ENCODE data around the gene PPIP5K2.
"Not testable (repeated sequence)": the region's sequence is repeated elsewhere in the genome, so short reads cannot be mapped to it uniquely, and the experiment has no call there.

The PPIP5K2 gene

DNA sequence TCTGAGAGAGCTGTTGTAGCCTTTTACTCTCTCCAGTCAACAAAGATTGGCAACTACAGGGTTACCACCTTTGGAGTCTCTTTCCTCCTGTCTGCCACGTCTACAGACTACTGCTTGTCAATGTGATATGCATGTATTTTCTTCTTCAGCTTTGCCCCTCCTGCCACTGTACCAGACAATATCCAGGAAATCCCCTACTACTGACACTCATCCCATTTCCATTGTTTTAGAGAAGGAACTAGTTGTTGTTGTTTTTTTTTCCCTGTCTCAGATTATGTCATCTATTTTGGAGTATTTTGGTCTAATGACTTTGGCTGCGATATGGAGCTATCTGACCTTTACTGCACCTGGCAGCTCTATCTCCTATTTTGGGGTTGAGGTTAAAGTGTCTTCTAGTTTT is 88.4 kb downstream of the PPIP5K2 start:
- no peak for DNase-seq (ENCODE audit: low read depth)

DNA sequence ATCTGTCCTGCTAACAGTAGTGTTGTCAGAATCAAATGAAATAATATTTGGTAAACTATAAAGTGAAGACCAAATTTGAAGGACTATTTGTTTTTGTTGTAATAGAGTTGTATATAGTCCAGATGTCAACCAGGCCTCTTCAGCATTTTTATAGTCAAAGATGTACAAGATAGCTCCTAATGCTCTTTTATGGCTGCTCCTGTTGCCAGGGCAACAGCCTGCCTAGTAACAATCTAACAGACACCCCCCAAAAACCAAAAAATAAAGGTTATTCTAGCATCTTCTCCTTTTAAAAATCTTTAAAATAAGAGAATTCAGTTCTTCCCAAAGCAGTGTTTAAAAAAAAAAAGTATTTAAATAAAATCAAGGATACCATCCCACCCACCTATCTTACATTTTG is 89.0 kb downstream of the PPIP5K2 start:
- no peak for DNase-seq (ENCODE audit: low read depth)

DNA sequence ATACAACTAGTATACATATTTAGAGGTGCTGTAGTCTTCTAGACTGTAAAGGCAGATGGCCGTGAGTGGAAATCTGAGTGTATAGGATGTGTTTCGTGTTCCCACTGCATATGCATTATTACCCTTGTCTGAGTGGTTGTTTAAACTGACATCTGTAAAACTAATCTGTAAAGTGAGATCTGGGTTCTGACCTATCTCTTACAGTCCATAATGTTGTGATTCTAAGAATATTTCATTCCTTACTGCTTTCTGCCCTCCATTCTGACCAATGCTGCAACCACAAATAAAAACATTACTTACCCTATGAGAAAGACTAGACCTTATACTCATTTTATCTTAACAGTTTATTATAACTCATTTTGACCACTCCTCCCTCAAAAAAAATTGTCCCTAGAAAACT is 90.9 kb downstream of the PPIP5K2 start:
- no peak for DNase-seq (ENCODE audit: low read depth)

GRCh38 chr5:103211576-103212561 is 91.8 kb downstream of the PPIP5K2 start:
- no peak for DNase-seq (ENCODE audit: low read depth)

DNA sequence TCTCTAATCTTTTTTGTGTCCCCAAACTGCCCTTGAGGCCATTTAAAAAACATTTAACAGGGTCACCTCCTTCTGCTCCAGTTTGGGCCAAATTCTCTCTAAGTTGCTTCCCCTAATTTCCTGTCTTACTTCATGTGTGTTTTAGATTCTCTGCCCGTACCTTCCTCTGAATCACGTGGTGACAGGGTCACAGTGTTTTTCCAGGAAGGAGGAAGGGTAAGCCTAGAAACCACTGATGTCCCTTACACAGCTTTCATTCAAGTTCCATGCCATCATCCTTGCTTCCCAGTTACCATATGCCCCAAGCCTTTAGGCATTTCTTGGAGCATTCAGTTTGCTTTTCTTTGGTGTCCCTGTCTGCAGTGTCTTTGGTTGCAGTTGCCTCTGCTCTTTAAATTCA is 96.0 kb downstream of the PPIP5K2 start:
- DNase-seq (ENCODE audit: low read depth): peak; percentile 16

DNA sequence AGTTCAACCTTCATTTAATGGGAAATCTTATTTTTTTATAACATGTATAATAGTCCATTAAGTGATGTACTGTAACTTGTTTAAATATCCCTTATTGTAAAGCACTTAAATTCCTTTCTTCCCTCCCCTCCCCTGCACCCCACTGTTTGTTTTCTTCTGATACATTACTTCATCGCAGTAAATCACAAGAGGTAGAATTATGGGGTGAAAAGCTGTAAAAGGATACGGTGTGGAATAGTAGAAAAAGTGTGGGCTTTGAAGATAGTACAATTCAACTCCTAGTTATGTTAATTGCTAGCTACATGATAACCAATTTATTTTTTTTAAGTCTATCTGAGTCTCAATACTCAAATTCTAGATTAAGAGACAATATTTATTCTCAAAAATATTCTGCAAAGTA is 96.6 kb downstream of the PPIP5K2 start:
- DNase-seq (ENCODE audit: low read depth): no peak

DNA sequence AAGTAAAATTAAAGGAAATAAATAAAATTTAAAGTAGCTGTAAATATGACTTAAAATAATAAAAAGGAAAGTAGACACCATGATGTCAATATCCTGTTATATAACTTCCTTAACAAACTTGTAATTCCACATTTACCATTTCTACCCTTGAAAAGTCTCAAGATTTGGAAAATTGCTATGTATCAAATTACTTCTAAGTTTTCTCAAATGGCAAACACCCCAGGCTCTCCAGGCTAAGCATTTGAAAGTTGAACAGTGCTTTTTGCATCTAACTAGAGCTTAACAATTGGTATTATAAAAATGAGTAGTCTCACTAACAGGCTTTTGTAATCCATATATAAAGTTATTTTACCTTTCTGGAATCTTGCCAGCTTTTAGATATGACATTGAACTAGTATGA is 97.0 kb downstream of the PPIP5K2 start:
- DNase-seq (ENCODE audit: low read depth): no peak

DNA sequence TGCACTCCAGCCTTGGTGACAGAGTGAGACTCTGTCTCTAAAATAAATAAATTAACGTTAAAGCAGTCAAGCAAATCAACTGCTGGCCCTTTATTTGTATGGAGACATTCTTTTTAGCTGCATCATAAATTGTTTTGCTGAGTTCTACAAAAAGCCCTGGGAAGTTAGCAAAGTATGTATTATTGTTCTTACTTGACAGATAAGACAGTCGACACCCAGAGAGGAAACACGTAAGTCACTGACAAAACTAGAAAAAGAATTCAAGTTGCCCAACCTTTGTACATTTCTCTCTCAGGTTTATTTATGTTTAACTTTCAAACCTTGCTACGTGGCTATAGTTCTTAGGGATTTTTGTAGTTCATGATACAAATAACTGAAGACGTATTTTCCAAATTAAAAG is 98.1 kb downstream of the PPIP5K2 start:
- DNase-seq (ENCODE audit: low read depth): peak; percentile 34

DNA sequence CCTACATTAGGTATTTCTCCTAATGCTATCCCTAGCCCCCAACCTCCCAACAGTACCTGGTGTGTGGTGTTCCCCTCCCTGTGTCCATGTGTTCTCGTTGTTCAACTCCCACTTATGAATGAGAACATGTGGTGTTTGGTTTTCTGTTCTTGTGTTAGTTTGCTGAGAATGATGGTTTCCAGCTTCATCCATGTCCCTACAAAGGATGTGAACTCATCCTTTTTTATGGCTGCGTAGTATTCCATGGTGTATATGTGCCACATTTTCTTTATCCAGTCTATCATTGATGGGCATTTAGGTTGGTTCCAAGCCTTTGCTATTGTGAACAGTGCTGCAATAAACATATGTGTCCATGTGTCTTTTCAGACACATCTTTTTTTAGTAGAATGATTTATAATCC is 99.0 kb downstream of the PPIP5K2 start:
- DNase-seq (ENCODE audit: low read depth): not testable (repeated sequence)

DNA sequence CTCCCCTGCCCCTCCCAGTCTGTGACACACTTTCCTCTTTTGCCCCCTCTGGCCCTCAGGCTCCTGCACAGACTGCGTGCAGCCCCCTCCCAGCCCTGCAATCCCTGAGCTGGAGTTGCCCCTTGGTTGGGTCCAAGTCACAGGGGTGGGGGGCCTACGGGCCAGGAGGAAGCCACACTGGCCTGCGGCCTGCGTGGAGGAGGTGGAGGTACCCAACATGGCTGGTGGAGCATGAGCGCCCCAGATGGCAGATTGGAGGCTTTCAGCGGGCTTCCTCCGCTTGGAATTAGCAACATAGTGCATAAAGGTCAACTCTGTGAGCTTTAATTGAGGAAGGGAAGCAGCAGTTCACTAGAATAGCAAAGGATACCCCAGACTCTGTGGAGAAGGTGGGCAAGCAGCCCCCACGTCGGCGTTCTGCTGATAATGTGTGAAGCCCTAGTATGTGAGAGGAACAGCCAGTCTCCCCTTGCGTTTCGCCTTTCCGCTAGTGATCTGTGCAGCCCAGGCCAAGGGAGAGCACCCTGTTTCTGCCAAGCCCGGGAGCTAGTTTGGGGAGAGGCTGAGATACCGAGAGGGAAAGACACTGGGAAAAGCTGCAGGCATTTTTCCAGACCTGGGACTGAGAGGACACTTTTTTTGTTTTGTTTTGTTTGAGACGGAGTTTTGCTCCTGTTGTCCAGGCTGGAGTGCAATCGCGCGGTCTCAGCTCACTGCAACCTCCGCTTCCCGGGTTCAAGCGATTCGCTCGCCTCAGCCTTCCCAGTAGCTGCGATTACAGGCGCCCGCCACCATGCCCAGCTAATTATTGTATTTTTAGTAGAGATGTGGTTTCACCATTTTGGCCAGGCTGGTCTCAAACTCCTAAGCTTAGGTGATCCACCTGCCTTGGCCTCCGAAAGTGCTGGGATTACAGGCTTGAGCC is 103.2 kb downstream of the PPIP5K2 start:
- no peak for DNase-seq (ENCODE audit: low read depth)

DNA sequence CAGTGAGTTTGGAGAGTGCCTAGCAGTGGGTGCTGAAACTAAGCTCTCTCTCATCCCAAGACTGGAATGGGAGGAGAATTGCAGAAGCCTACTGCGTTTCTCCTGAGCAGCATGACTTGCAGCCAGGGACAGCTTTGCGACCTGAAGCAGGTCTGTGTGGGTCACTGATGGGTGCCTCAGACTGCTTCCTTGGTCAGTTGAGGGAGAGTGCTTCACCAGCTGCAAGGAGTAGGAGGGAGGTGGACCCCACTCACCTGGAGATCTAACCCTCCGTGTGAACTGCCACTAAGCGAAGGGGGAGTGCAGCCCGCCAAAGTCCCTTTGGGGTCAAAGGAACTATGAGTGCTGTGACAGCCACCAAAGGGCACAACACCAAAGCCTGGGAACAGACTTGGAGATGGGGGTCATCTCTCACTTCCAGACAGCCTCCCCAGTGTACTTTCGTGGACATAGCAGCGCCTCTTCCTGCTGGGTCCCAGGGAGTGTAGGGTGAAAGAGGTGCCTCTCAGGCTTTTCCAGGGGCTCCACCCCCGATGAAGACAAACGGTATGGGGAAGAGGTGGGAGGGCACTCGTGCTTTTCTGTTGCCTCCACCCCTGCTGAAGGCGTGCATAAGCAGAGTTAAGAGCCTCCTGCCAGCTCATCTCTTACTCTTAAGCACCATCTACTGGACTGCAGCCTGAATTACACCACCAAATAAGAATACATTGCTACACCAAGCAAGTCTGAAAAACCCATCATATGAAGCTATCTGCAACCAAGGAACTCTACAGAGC is 104.2 kb downstream of the PPIP5K2 start:
- peak; percentile 86 for DNase-seq (ENCODE audit: low read depth)

DNA sequence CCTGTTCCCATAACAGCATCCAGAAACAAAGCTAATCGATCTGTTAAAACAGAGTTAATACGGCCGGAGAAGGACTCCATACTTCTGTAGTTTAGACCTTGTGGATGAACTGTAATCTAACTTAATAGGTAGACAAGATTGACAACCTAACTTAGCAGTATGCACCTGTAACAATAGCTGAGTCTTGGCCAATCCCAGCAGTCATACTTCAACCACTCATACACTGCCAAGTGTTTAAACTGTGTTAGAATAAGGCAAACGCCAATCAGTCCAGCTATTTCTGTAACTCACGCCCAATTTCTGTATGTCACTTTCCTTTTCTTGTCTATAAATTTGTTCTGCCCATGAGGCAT is 104.8 kb downstream of the PPIP5K2 start:
- DNase-seq (ENCODE audit: low read depth): no peak

- no peak for DNase-seq (ENCODE audit: low read depth)
Observed at GRCh38 chr5:103228061-103228460, 108.0 kb downstream of the PPIP5K2 start.

DNA sequence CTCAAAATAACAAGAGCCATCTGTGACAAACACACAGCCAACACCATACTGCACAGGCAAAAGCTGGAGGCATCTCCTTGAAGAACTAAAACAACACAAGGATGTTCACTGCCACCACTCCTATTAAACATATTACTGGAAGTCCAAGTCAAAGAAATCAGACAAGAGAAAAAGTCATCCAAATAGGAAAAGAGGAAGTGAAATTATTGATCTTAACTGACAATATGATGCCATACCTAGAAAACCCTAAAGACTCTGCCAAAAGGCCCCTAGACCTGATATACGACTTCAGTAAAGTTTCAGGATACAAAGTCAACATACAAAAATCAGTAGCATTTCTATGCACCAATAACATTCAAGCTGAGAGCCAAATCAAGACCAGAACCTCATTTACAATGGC is 108.5 kb downstream of the PPIP5K2 start:
- no peak for DNase-seq (ENCODE audit: low read depth)

DNA sequence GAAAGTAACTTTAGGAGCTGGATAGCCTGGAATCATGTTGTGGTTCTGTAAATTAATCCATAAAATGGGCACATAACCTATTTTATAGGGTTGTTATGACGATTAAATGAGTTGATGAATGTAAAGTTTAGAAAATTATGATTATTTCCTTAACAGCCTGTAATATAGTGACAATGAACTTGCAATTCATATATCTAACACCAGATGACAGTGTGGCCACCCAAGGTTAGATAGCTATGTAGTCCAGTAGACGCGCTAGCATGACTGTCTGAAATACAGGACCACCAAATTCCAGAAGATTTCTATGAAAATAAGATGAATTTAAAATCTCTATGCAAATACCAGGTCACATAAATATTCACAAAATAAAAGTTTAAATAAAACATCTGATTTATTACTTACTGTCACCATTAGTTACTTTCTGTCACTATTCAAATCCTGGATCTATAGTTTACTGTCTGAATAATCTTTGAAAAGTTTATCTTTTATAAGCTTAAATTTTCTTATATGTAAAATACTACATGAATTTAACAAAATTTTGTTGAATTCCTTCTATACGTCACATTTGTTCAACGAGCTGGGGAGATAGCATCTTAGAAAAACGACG is 112.4 kb downstream of the PPIP5K2 start:
- peak; percentile 65 for DNase-seq (ENCODE audit: low read depth)

DNA sequence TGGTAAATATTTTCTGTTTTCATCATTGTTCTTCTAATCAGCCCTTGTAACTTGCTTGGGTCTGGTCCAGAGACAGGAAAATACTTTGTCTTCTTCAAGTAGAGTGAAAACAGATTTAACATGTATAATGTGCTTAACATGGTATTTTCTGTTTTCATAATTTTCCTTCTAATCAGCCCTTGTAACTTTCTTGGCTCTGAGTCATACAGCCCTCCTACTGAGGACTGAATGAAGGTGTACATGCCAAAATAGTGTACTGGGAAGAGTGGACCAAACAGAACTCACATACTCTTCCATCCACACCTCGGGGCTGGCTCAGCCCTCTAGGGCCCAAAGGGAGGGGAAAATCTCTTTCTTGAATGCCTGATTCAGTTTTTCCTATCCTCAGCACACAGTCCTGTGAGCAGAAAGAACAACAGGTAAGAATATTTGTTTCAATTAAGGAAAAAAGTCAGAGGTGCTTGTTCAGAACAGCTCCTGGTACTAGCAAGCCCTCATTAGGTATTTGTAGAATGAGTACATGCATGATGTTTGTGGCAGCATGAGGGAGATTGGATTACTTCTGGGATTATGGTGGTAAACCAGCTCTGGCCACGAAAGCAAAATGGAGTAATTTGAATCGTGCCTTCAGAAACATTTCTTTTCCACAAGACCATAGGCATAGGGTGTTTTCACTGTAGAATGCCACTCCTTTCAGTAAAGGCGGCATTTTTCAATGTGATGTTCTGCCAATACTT is 114.3 kb downstream of the PPIP5K2 start:
- peak; percentile 15 for DNase-seq (ENCODE audit: low read depth)

GRCh38 chr5:103235891-103236290 is 115.8 kb downstream of the PPIP5K2 start:
- DNase-seq (ENCODE audit: low read depth): no peak

DNA sequence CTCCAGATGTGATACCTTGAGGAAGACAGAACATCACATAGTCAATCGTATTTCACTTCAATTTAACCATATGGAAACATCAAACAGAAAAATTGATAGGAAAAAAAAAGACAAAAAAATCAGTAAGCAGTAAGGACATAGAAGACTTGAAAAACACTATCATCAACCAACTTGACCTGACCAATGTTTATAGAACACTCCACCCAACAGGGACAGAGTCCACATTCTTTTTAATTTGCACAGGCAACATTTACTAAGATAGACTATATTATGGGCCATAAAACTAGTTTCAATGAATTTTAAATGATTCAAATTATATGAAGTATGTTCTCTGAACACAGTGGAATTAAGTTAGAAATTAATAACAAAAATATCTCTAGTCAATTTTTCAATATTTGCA is 117.7 kb downstream of the PPIP5K2 start:
- no peak for DNase-seq (ENCODE audit: low read depth)

DNA sequence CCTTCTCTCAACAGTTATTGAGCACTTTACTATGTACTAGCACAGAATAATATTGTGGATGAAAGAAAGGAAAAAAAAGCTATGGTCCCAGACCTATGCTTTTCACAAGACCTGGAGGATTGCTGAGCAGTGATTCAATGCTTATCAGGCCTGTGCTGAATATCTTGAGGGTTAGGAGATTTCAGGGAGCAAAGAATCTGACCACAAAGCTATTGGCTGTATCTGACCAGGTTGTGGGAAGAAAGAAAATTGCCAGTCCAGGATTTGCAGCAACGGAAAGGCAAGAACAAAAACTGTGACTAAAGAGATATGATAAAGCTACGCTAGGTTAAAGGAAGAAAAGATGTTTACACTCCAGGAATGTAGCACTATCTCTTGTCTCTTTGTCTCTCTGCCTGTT is 123.6 kb downstream of the PPIP5K2 start:
- no peak for DNase-seq (ENCODE audit: low read depth)

GRCh38 chr5:103244398-103244797 is 124.3 kb downstream of the PPIP5K2 start:
- no peak for DNase-seq (ENCODE audit: low read depth)

GRCh38 chr5:103245761-103246160 is 125.7 kb downstream of the PPIP5K2 start:
- DNase-seq (ENCODE audit: low read depth): no peak
